IPS-18c (cell line): Measurements from ENCODE around the gene KBTBD8.

Source experiments
- H3K4me3 ChIP-seq: 2 replicates; pipeline ENCODE4 v1.7.0; 2013; ENCODE audit warnings: low read depth, mild to moderate bottlenecking, low read length, moderate library complexity; ENCODE audit not compliant: insufficient read depth
- H3K9me3 ChIP-seq: one replicate; pipeline ENCODE4 v1.6.1; 2013; ENCODE audit warnings: mild to moderate bottlenecking, low read length, moderate library complexity; ENCODE audit not compliant: control insufficient read depth, insufficient read depth

Gene KBTBD8

GRCh38 chr3:66998113-66998903 is at the start of gene KBTBD8:
Gene KBTBD8, plus strand, starts transcription at chr3:66998307. Its CDS starts 49 bp downstream, at chr3:66998356.
- Histone ChIP-seq H3K9me3 (no peaks in the 10 kb centered on the region), H3K4me3 (peak within 1 kb of the TSS; percentile 82)

- H3K4me3 ChIP-seq = no peak overlapping the region
- H3K9me3 ChIP-seq = no peaks in the 10 kb centered on the region
Measured at GRCh38 chr3:66948838-66949237, 49.3 kb upstream of the KBTBD8 start.

GRCh38 chr3:66949898-66950297 is 48.2 kb upstream of the KBTBD8 start:
- no peak overlapping the region for H3K4me3 ChIP-seq
- H3K9me3 ChIP-seq = no peaks in the 10 kb centered on the region

GRCh38 chr3:66952357-66952756 is 45.8 kb upstream of the KBTBD8 start:
- H3K9me3 ChIP-seq = no peaks in the 10 kb centered on the region
- no peak overlapping the region for H3K4me3 ChIP-seq

- no peak overlapping the region for H3K4me3 ChIP-seq
Measured at GRCh38 chr3:66953934-66954445, 44.1 kb upstream of the KBTBD8 start.

GRCh38 chr3:66956742-66957141 is 41.4 kb upstream of the KBTBD8 start:
- Histone ChIP-seq H3K9me3 (no peaks in the 10 kb centered on the region), H3K4me3 (no peak overlapping the region)

More at GRCh38 chr3:66953934-66954445, 44.1 kb upstream of the KBTBD8 start:
- H3K9me3 ChIP-seq = no peaks in the 10 kb centered on the region

GRCh38 chr3:66957367-66957766 is 40.7 kb upstream of the KBTBD8 start:
- no peak overlapping the region for H3K4me3 ChIP-seq
- no peaks in the 10 kb centered on the region for H3K9me3 ChIP-seq

GRCh38 chr3:66958067-66958466 is 40.0 kb upstream of the KBTBD8 start:
- no peak overlapping the region for H3K4me3 ChIP-seq
- H3K9me3 ChIP-seq = no peaks in the 10 kb centered on the region

- Histone ChIP-seq H3K4me3 (no peak overlapping the region), H3K9me3 (no peaks in the 10 kb centered on the region)
Measured at GRCh38 chr3:66962664-66963063, 35.4 kb upstream of the KBTBD8 start.

- Histone ChIP-seq H3K9me3 (no peaks in the 10 kb centered on the region), H3K4me3 (no peak overlapping the region)
Measured at GRCh38 chr3:66971245-66971644, 26.9 kb upstream of the KBTBD8 start.

- no peak overlapping the region for H3K4me3 ChIP-seq
- no peaks in the 10 kb centered on the region for H3K9me3 ChIP-seq
Measured at GRCh38 chr3:66971891-66972551, 26.1 kb upstream of the KBTBD8 start.

- no peaks in the 10 kb centered on the region for H3K9me3 ChIP-seq
- H3K4me3 ChIP-seq = no peak overlapping the region
Measured at GRCh38 chr3:66980791-66981190, 17.3 kb upstream of the KBTBD8 start.

GRCh38 chr3:66983101-66983500 is 15.0 kb upstream of the KBTBD8 start:
- Histone ChIP-seq H3K4me3 (no peak overlapping the region), H3K9me3 (no peaks in the 10 kb centered on the region)

GRCh38 chr3:66985336-66985920 is 12.7 kb upstream of the KBTBD8 start:
- H3K4me3 ChIP-seq = no peak overlapping the region
- no peaks in the 10 kb centered on the region for H3K9me3 ChIP-seq

- H3K4me3 ChIP-seq = no peak overlapping the region
- H3K9me3 ChIP-seq = no peaks in the 10 kb centered on the region
Measured at GRCh38 chr3:66986406-66986805, 11.7 kb upstream of the KBTBD8 start.

- no peaks in the 10 kb centered on the region for H3K9me3 ChIP-seq
- H3K4me3 ChIP-seq = no peak overlapping the region
Measured at GRCh38 chr3:66989241-66989640, 8.9 kb upstream of the KBTBD8 start.

GRCh38 chr3:66989860-66990696 is 8.0 kb upstream of the KBTBD8 start:
- Histone ChIP-seq H3K9me3 (no peaks in the 10 kb centered on the region), H3K4me3 (no peak overlapping the region)
